A673 (cell line): ENCODE results near the gene PSMB11. TPM values are rescaled to one million over a fixed set of nuclear protein-coding genes. Genes with fewer than 3 reads are reported as not detected.
"Not testable (repeated sequence)": the region's sequence is repeated elsewhere in the genome, so short reads cannot be mapped to it uniquely, and the experiment has no call there.

Experiments used
- BruUV-seq: library from RNA; stranded (reverse); fragments of 400-500 nt; replicated peaks from 2 replicates; lab custom pipeline; 2021; lab: Mats Ljungman, UMichigan
- CTCF ChIA-PET: fragments of 300-600 bp; sonication (Branson Sonifier 250); formaldehyde crosslinking; loops from one replicate; lab custom pipeline; 2022; ENCODE audit warnings: antibody characterized with exemption; lab: Charles Lee
- POLR2A ChIA-PET: fragments of 300-600 bp; sonication (Branson Sonifier 250); formaldehyde crosslinking; loops from one replicate; lab custom pipeline; 2022; ENCODE audit warnings: antibody characterized with exemption; ENCODE audit not compliant: low non-redundant PET; lab: Charles Lee
- DNase-seq: peaks from one replicate; pipeline ENCODE4 v3.0.0-alpha.2; 2015; ENCODE audit warnings: low spot score
- H3K27ac ChIP-seq: fragments of 200-600 bp; sonication (generic); 2 replicates; pipeline ENCODE4 v1.5.1; 2016; ENCODE audit warnings: mixed run types, low read depth, mild to moderate bottlenecking, mixed read lengths, antibody characterized with exemption, low read length; ENCODE audit not compliant: poor library complexity, severe bottlenecking
- H3K27me3 ChIP-seq: fragments of 200-600 bp; sonication (generic); replicated peaks from 2 replicates; pipeline ENCODE4 v1.6.1; 2017; ENCODE audit warnings: mixed run types, low read depth, mild to moderate bottlenecking, mixed read lengths, antibody characterized with exemption, low read length; ENCODE audit not compliant: insufficient read depth, poor library complexity
- H3K36me3 ChIP-seq: fragments of 200-600 bp; sonication (generic); 2 replicates; pipeline ENCODE4 v1.6.1; 2016; ENCODE audit warnings: mixed run types, mild to moderate bottlenecking, mixed read lengths, antibody characterized with exemption, low read length; ENCODE audit not compliant: insufficient read depth, poor library complexity, severe bottlenecking
- H3K4me1 ChIP-seq: fragments of 200-600 bp; sonication (generic); 2 replicates; pipeline ENCODE4 v1.6.1; 2017; ENCODE audit warnings: mixed run types, mild to moderate bottlenecking, mixed read lengths, antibody characterized with exemption, low read length; ENCODE audit not compliant: insufficient read depth, poor library complexity, severe bottlenecking
- H3K4me3 ChIP-seq: fragments of 200-600 bp; sonication (generic); 2 replicates; pipeline ENCODE4 v1.5.1; 2016; ENCODE audit warnings: low read depth, mixed run types, mild to moderate bottlenecking, mixed read lengths, low read length; ENCODE audit not compliant: poor library complexity, severe bottlenecking
- H3K9me3 ChIP-seq: fragments of 200-600 bp; sonication (generic); 2 replicates; pipeline ENCODE4 v1.6.1; 2016; ENCODE audit warnings: mixed run types, low read depth, mild to moderate bottlenecking, mixed read lengths, antibody characterized with exemption, low read length; ENCODE audit not compliant: poor library complexity, severe bottlenecking
- CTCF ChIP-seq: fragments of 300-800, 200-600 bp; sonication (generic); conservative IDR thresholded peaks from 2 replicates; pipeline ENCODE4 v1.5.1; 2017; ENCODE audit warnings: low read depth, mild to moderate bottlenecking, antibody characterized with exemption, low read length, moderate library complexity, mixed read lengths
- EZH2 ChIP-seq: fragments of 200-600 bp; sonication (generic); IDR thresholded peaks from 2 replicates; pipeline ENCODE4 v1.6.1; 2017; ENCODE audit warnings: borderline replicate concordance, low read depth, mild to moderate bottlenecking, mixed read lengths, antibody characterized with exemption, low read length; ENCODE audit not compliant: poor library complexity, severe bottlenecking
- intact Hi-C: fragments of 100-400 bp; cut with micrococcal nuclease; formaldehyde crosslinking; loops from one replicate; pipeline ENCODE4 v1.10.0; 2022; ENCODE audit not compliant: unreplicated experiment
- total RNA-seq: library from RNA; stranded (reverse); gene quantifications from 2 replicates; pipeline ENCODE4 v1.2.3, GENCODE V29; 2021

The PSMB11 gene
- total RNA-seq, 1 experiment from 2014 or later, result not detected

GRCh38 chr14:22998329-22999012 lies 43.5 kb upstream of the PSMB11 start:
- BruUV-seq, result no TSS peak
- TF ChIP-seq EZH2 (no peak), CTCF (no peak)

GRCh38 chr14:23000860-23001259 lies 41.2 kb upstream of the PSMB11 start:
- BruUV-seq, result no TSS peak
- TF ChIP-seq EZH2 (no peak), CTCF (no peak)
- POLR2A ChIA-PET, result no interaction called here

More at GRCh38 chr14:22998329-22999012, 43.5 kb upstream of the PSMB11 start:
- no peak for DNase-seq
- Histone ChIP-seq H3K27me3 (no peaks in the 10 kb centered on the region), H3K36me3 (no peaks in the 10 kb centered on the region), H3K9me3 (no peaks in the 10 kb centered on the region), H3K27ac (peak overlapping the region; percentile 24), H3K4me1 (peaks cover 42% of the 10 kb centered on the region), H3K4me3 (no peak overlapping the region)
- ChIA-PET POLR2A (no interaction called here), CTCF (no interaction called here)
- intact Hi-C loops, result no loop called here

GRCh38 chr14:23002592-23002991 lies 39.4 kb upstream of the PSMB11 start:
- ChIA-PET CTCF (no interaction called here), POLR2A (no interaction called here)
- H3K27ac ChIP-seq, result no peak overlapping the region
- intact Hi-C loops, result no loop called here
- no peaks in the 10 kb centered on the region for H3K27me3 ChIP-seq
- no TSS peak for BruUV-seq
- no peak overlapping the region for H3K4me3 ChIP-seq
- H3K4me1 ChIP-seq, result peaks cover 33% of the 10 kb centered on the region
- TF ChIP-seq EZH2, result no peak
- no peak for TF ChIP-seq CTCF
- no peak for DNase-seq
- no peaks in the 10 kb centered on the region for H3K36me3 ChIP-seq
- H3K9me3 ChIP-seq, result no peaks in the 10 kb centered on the region

More at GRCh38 chr14:23000860-23001259, 41.2 kb upstream of the PSMB11 start:
- Histone ChIP-seq H3K9me3 (no peaks in the 10 kb centered on the region), H3K4me3 (no peak overlapping the region), H3K27me3 (no peaks in the 10 kb centered on the region), H3K27ac (no peak overlapping the region), H3K36me3 (no peaks in the 10 kb centered on the region), H3K4me1 (peaks cover 39% of the 10 kb centered on the region)
- intact Hi-C loops, result no loop called here
- no peak for DNase-seq
- CTCF ChIA-PET, result interaction anchor here (0.6 to 0.8 kb wide), 3 partner anchors 15 to 781 kb away, joined by 4 to 8 read pairs (median 4); no protein-coding TSS in a partner anchor

GRCh38 chr14:23004274-23004673 lies 37.7 kb upstream of the PSMB11 start:
- CTCF ChIA-PET, H3K27me3 ChIP-seq, H3K27ac ChIP-seq, H3K36me3 ChIP-seq, intact Hi-C loops, H3K9me3 ChIP-seq, POLR2A ChIA-PET, BruUV-seq, H3K4me3 ChIP-seq, DNase-seq: not testable (repeated sequence)
- H3K4me1 ChIP-seq, result peaks cover 30% of the 10 kb centered on the region
